B cell (primary cell): ENCODE data around the gene CCNE1. TPM values are rescaled to one million over a fixed set of nuclear protein-coding genes. Genes with fewer than 3 reads are reported as not detected.

Source experiments
- ATAC-seq: fragments of 200-7000 bp; cut with Tn5 transposase; one replicate; pipeline ENCODE4 v1.10.0; 2021; ENCODE audit warnings: low read depth, mild to moderate bottlenecking, moderate number of reproducible peaks, moderate library complexity
- CTCF ChIA-PET: fragments of 350-600 bp; sonication (Branson Sonifier 250); formaldehyde crosslinking; loops from one replicate; lab custom pipeline; 2021; ENCODE audit warnings: antibody characterized with exemption, inconsistent platforms; lab: Charles Lee
- POLR2A ChIA-PET: fragments of 350-600 bp; sonication (Branson Sonifier 250); formaldehyde crosslinking; loops from one replicate; lab custom pipeline; 2021; ENCODE audit warnings: antibody characterized with exemption; lab: Charles Lee
- DNase-seq: peaks from one replicate; pipeline ENCODE4 v3.0.0; 2013
- H2AFZ ChIP-seq: 2 replicates; pipeline ENCODE4 v1.6.1; 2012; ENCODE audit warnings: mild to moderate bottlenecking, low read depth, low read length; ENCODE audit not compliant: insufficient read depth, poor library complexity, severe bottlenecking
- H3K27ac ChIP-seq, 2 donors: 1 replicate in 1 of 2; 2 replicates in 1 of 2; pipeline ENCODE4 v1.5.1; 2012 to 2013; ENCODE audit warnings: low read length in 2 of 2, mild to moderate bottlenecking in 2 of 2, moderate library complexity in 1 of 2
- H3K27me3 ChIP-seq, 4 experiments: fragments of 200-600 bp in 1 of 4; sonication (generic) in 1 of 4; replicated peaks in 1 of 4; 1 replicate in 2 of 4; 2 replicates in 2 of 4; pipeline versions ENCODE4 v1.6.1 to v1.7.0; 2013 to 2016; ENCODE audit warnings: low read length in 3 of 4, mild to moderate bottlenecking in 2 of 4, mixed read lengths in 1 of 4, moderate library complexity in 1 of 4; ENCODE audit not compliant: insufficient read depth in 4 of 4, control insufficient read depth in 3 of 4; ENCODE audit errors: control extremely low read depth in 1 of 4
- H3K36me3 ChIP-seq, 2 experiments: replicated peaks in 1 of 2; 1 replicate in 1 of 2; 2 replicates in 1 of 2; pipeline versions ENCODE4 v1.6.1 to v1.7.1; 2013; ENCODE audit warnings: low read length in 1 of 2; ENCODE audit not compliant: insufficient read depth in 2 of 2, control insufficient read depth in 1 of 2; ENCODE audit errors: control extremely low read depth in 1 of 2, extremely low read depth in 1 of 2
- H3K4me1 ChIP-seq, 2 donors: fragments of 200-600 bp in 1 of 2; sonication (generic) in 1 of 2; 1 replicate in 1 of 2; 2 replicates in 1 of 2; pipeline versions ENCODE4 v1.5.1 to v1.6.1; 2013 to 2017; ENCODE audit warnings: low read length in 2 of 2; ENCODE audit not compliant: control insufficient read depth in 2 of 2, insufficient read depth in 2 of 2
- H3K4me2 ChIP-seq: replicated peaks from 2 replicates; pipeline ENCODE3; 2012; ENCODE audit warnings: mild to moderate bottlenecking, low read depth, low read length; ENCODE audit not compliant: poor library complexity, severe bottlenecking
- H3K4me3 ChIP-seq, 5 experiments: fragments of 200-600 bp in 1 of 5; sonication (generic) in 1 of 5; 1 replicate in 3 of 5; 2 replicates in 2 of 5; pipeline versions ENCODE4 v1.5.1 to v1.7.0; 2011 to 2016; ENCODE audit warnings: low read length in 4 of 5, mild to moderate bottlenecking in 4 of 5, low read depth in 2 of 5, control low read depth in 1 of 5, moderate library complexity in 1 of 5; ENCODE audit not compliant: insufficient read depth in 1 of 5; ENCODE audit errors: control extremely low read depth in 1 of 5, extremely low read depth in 1 of 5
- H3K79me2 ChIP-seq: fragments of 200-600 bp; sonication (generic); one replicate; pipeline ENCODE4 v1.6.0; 2016; ENCODE audit warnings: low read length; ENCODE audit not compliant: control insufficient read depth, insufficient read depth
- H3K9ac ChIP-seq: fragments of 200-600 bp; sonication (generic); 2 replicates; pipeline ENCODE4 v1.6.1; 2017; ENCODE audit warnings: mild to moderate bottlenecking, low read length, moderate library complexity
- H3K9me3 ChIP-seq, 3 donors: one replicate each; pipeline versions ENCODE4 v1.6.1 to v1.7.1; 2013; ENCODE audit warnings: low read length in 2 of 3; ENCODE audit not compliant: control insufficient read depth in 2 of 3, insufficient read depth in 1 of 3; ENCODE audit errors: control extremely low read depth in 1 of 3
- H4K20me1 ChIP-seq: 2 replicates; pipeline ENCODE4 v1.6.0; 2012; ENCODE audit warnings: mild to moderate bottlenecking, low read length; ENCODE audit not compliant: insufficient read depth, control insufficient read depth, poor library complexity, severe bottlenecking
- H3K27ac Mint-ChIP-seq: one replicate; pipeline ENCODE4 v1.8.0; 2021; ENCODE audit warnings: mixed read lengths
- H3K27me3 Mint-ChIP-seq: one replicate; pipeline ENCODE4 v1.8.0; 2021; ENCODE audit warnings: mixed read lengths
- H3K4me1 Mint-ChIP-seq: one replicate; pipeline ENCODE4 v1.8.0; 2021; ENCODE audit warnings: mixed read lengths
- H3K4me3 Mint-ChIP-seq: one replicate; pipeline ENCODE4 v1.8.0; 2021; ENCODE audit warnings: mixed read lengths
- H3K9me3 Mint-ChIP-seq: one replicate; pipeline ENCODE4 v1.8.0; 2022; ENCODE audit warnings: mixed read lengths; ENCODE audit not compliant: insufficient read depth
- EZH2 ChIP-seq: IDR thresholded peaks from 2 replicates; pipeline ENCODE4 v1.6.1; 2012; ENCODE audit warnings: borderline replicate concordance, low read depth, mild to moderate bottlenecking, moderate library complexity, low read length; ENCODE audit not compliant: insufficient read depth, poor library complexity, severe bottlenecking
- WGBS: methylation state at CpG from one replicate; pipeline ENCODE4 v1.1.5; 2013; ENCODE audit warnings: missing lambda C conversion rate; ENCODE audit not compliant: insufficient coverage; 5-methylcytosine and 5-hydroxymethylcytosine counted together
- intact Hi-C: fragments of 100-400 bp; cut with micrococcal nuclease; formaldehyde crosslinking; loops from one replicate; pipeline ENCODE4 v1.10.0; 2022
- polyA plus RNA-seq: library from polyadenylated mRNA; depleted of rRNA; stranded (reverse); fragments of >200 nt; gene quantifications from 2 replicates; pipeline ENCODE4 v1.2.3, GENCODE V29; 2012
- total RNA-seq, 2 donors: library from RNA; stranded (reverse); fragments of 120-200 nt in 1 of 2; gene quantifications; 1 replicate in 1 of 2; 2 replicates in 1 of 2; pipeline versions ENCODE4 v1.2.3 to v1.2.4, GENCODE V29; 2013 to 2022
- TF ChIP-seq, protein P1 (sequence below): fragments of 200-600 bp; IDR thresholded peaks from one replicate; pipeline ENCODE4 v1.8.0; 2022; ENCODE audit warnings: antibody characterized with exemption, mild to moderate bottlenecking

CCNE1 gene
- total and polyA plus RNA-seq, 2 donors (not counting 1 experiment from before 2014, with no cell fraction given): 2.5 to 2.8 TPM

DNA sequence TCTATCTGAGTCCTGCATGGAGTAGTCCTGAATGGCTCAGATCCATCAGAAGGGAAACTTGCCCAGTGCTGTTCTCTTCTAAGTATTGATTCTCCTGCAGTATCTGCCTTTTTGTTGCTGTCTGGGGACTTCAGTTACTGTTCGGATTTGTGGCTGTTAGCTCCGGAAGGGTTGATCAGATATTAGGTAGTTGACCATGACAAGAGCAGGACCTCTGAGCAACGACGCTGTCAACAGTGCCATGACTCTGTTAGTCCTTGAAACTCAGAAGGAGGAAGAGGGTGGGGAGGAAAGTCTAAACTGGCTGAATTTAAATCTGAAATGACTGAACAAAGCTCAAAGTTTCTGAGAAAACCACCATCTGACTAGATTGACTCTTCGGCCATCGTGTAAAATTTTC is 42.2 kb downstream of the CCNE1 start:
- no peak overlapping the region for H3K4me2 ChIP-seq
- no peaks in the 10 kb centered on the region for H3K36me3 ChIP-seq
- H4K20me1 ChIP-seq: no peaks in the 10 kb centered on the region
- H3K27me3 Mint-ChIP-seq: peaks cover 23% of the 10 kb centered on the region
- no peaks in the 10 kb centered on the region for H3K9me3 Mint-ChIP-seq
- H3K79me2 ChIP-seq: no peaks in the 10 kb centered on the region
- no peak overlapping the region for H3K27ac ChIP-seq
- H3K4me3 Mint-ChIP-seq: no peak overlapping the region
- TF ChIP-seq EZH2: no peak
- TF ChIP-seq, protein P1, sequence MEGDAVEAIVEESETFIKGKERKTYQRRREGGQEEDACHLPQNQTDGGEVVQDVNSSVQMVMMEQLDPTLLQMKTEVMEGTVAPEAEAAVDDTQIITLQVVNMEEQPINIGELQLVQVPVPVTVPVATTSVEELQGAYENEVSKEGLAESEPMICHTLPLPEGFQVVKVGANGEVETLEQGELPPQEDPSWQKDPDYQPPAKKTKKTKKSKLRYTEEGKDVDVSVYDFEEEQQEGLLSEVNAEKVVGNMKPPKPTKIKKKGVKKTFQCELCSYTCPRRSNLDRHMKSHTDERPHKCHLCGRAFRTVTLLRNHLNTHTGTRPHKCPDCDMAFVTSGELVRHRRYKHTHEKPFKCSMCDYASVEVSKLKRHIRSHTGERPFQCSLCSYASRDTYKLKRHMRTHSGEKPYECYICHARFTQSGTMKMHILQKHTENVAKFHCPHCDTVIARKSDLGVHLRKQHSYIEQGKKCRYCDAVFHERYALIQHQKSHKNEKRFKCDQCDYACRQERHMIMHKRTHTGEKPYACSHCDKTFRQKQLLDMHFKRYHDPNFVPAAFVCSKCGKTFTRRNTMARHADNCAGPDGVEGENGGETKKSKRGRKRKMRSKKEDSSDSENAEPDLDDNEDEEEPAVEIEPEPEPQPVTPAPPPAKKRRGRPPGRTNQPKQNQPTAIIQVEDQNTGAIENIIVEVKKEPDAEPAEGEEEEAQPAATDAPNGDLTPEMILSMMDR: no peak
- no peak for DNase-seq
- ChIA-PET POLR2A (no interaction called here), CTCF (interaction anchor here (1.9 kb wide), 1 partner anchor 19 kb away, joined by 5 read pairs; no protein-coding TSS in a partner anchor)
- 93% methylated on average over 4 of the region's 6 CpGs for WGBS
- no peak overlapping the region for H3K9ac ChIP-seq
- H3K9me3 ChIP-seq: peaks cover 0 to 2% (median 0%) of the 10 kb centered on the region in 3 donors
- no peak overlapping the region for H3K4me3 ChIP-seq
- no peak for ATAC-seq
- H3K4me1 ChIP-seq: peaks cover 0 to 4% of the 10 kb centered on the region in 2 donors
- no peak overlapping the region for H2AFZ ChIP-seq
- H3K27ac Mint-ChIP-seq: no peak overlapping the region
- H3K4me1 Mint-ChIP-seq: no peaks in the 10 kb centered on the region
- intact Hi-C loops: no loop called here
- peaks cover 0 to 15% (median 5%) of the 10 kb centered on the region in 4 experiments for H3K27me3 ChIP-seq

DNA sequence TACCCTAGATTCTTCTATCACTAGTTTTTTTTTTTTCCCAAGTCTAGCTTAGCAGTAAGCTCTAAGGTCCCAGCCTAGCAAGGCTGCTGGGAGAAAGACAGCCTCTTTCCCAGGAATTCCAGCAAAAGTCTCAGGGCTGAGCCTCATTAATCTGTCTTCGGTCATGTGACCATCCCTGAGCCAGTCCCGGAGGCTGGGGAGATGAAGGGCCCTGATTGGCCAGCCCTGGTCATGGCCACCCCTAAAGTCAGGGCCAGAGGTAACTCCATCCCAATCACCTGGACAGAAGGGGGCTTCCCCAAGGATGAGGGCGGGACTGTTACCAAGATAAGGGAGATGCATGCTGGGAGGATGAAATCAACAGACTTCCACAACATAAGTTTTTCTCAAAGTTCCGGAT is 43.3 kb downstream of the CCNE1 start:
- Histone ChIP-seq H3K27me3 (peaks cover 0 to 12% (median 5%) of the 10 kb centered on the region in 4 experiments), H3K36me3 (no peaks in the 10 kb centered on the region), H3K9me3 (peaks cover 0 to 2% (median 0%) of the 10 kb centered on the region in 3 donors), H3K4me2 (no peak overlapping the region), H3K4me1 (peaks cover 0 to 4% of the 10 kb centered on the region in 2 donors), H3K4me3 (no peak overlapping the region), H3K9ac (no peak overlapping the region), H2AFZ (no peak overlapping the region), H3K27ac (no peak overlapping the region), H3K79me2 (no peaks in the 10 kb centered on the region), H4K20me1 (no peaks in the 10 kb centered on the region)
- DNase-seq: no peak
- TF ChIP-seq EZH2: no peak
- TF ChIP-seq, protein P1: no peak
- intact Hi-C loops: no loop called here
- no peaks in the 10 kb centered on the region for H3K4me1 Mint-ChIP-seq
- no peak overlapping the region for H3K4me3 Mint-ChIP-seq
- H3K27me3 Mint-ChIP-seq: peaks cover 19% of the 10 kb centered on the region
- 97% methylated on average over 3 of the region's 4 CpGs for WGBS
- POLR2A ChIA-PET: no interaction called here
- CTCF ChIA-PET: interaction anchor here (0.7 to 0.8 kb wide), 2 partner anchors 10 to 113 kb away, joined by 3 read pairs; no protein-coding TSS in a partner anchor
- H3K9me3 Mint-ChIP-seq: no peaks in the 10 kb centered on the region
- no peak overlapping the region for H3K27ac Mint-ChIP-seq
- ATAC-seq: no peak
